Inflammatory macrophage treated with lipopolysaccharide for 4 hours (primary cell): ENCODE measurements around the gene ZFYVE28.

Source experiments
- DNase-seq: peaks from one replicate; pipeline ENCODE4 v3.0.0-alpha.2; 2020

Gene ZFYVE28

GRCh38 chr4:2363951-2364653 lies 54.3 kb downstream of the ZFYVE28 start:
- DNase-seq, result no peak

GRCh38 chr4:2363056-2363721 lies 55.3 kb downstream of the ZFYVE28 start:
- peak; percentile 38 for DNase-seq

GRCh38 chr4:2362266-2363055 lies 56.0 kb downstream of the ZFYVE28 start:
- DNase-seq, result no peak

GRCh38 chr4:2361366-2362265 lies 56.8 kb downstream of the ZFYVE28 start:
- no peak for DNase-seq

- DNase-seq, result no peak
These were observed 58.1 kb downstream of the ZFYVE28 start for GRCh38 chr4:2360396-2360730.

GRCh38 chr4:2359591-2360395 lies 58.7 kb downstream of the ZFYVE28 start:
- DNase-seq, result no peak

GRCh38 chr4:2357821-2358745 lies 60.4 kb downstream of the ZFYVE28 start:
- DNase-seq, result no peak

- no peak for DNase-seq
These were observed 62.0 kb downstream of the ZFYVE28 start for GRCh38 chr4:2356123-2357069.

- DNase-seq, result no peak
These were observed 63.7 kb downstream of the ZFYVE28 start for GRCh38 chr4:2354760-2355159.

- DNase-seq, result no peak
These were observed 64.3 kb downstream of the ZFYVE28 start for GRCh38 chr4:2354118-2354517.

GRCh38 chr4:2353222-2354107 lies 65.0 kb downstream of the ZFYVE28 start:
- no peak for DNase-seq

- no peak for DNase-seq
These were observed 65.7 kb downstream of the ZFYVE28 start for GRCh38 chr4:2352729-2353221.

GRCh38 chr4:2352171-2352570 lies 66.3 kb downstream of the ZFYVE28 start:
- no peak for DNase-seq

GRCh38 chr4:2350982-2351381 lies 67.5 kb downstream of the ZFYVE28 start:
- no peak for DNase-seq

- no peak for DNase-seq
These were observed 69.7 kb downstream of the ZFYVE28 start for GRCh38 chr4:2348786-2349185.

GRCh38 chr4:2347190-2347589 lies 71.3 kb downstream of the ZFYVE28 start:
- no peak for DNase-seq

- DNase-seq, result no peak
These were observed 75.0 kb downstream of the ZFYVE28 start for GRCh38 chr4:2343476-2343875.

GRCh38 chr4:2341911-2342652 lies 76.4 kb downstream of the ZFYVE28 start:
- DNase-seq, result no peak
